GM21360 (cell line): Measurements from ENCODE around the gene NRIP3.
"Not testable (repeated sequence)": the region's sequence is repeated elsewhere in the genome, so short reads cannot be mapped to it uniquely, and the experiment has no call there.

Source experiments
- ATAC-seq: cut with Tn5 transposase; IDR thresholded peaks from one replicate; pipeline ENCODE4 v1.9.1; 2021; ENCODE audit warnings: mild to moderate bottlenecking, moderate library complexity; ENCODE audit not compliant: unreplicated experiment

NRIP3 gene

GRCh38 chr11:9016916-9017642 is 13.3 kb upstream of the NRIP3 start:
- no peak for ATAC-seq

GRCh38 chr11:9015677-9016076 is 11.9 kb upstream of the NRIP3 start:
- peak; percentile 70 for ATAC-seq

GRCh38 chr11:9014826-9015225 is 11.0 kb upstream of the NRIP3 start:
- no peak for ATAC-seq

- ATAC-seq = no peak
Measured at GRCh38 chr11:9013373-9013772, 9.6 kb upstream of the NRIP3 start.

GRCh38 chr11:9009538-9009937 is 5.7 kb upstream of the NRIP3 start:
- ATAC-seq = not testable (repeated sequence)

- no peak for ATAC-seq
Measured at GRCh38 chr11:9008661-9009060, 4.9 kb upstream of the NRIP3 start.

GRCh38 chr11:9008011-9008550 is 4.3 kb upstream of the NRIP3 start:
- no peak for ATAC-seq

GRCh38 chr11:9005087-9005486 is 1.3 kb upstream of the NRIP3 start:
- no peak for ATAC-seq

- ATAC-seq = peak; percentile 13
Measured at GRCh38 chr11:9004183-9004926, 554 bp upstream of the NRIP3 start.

- no peak for ATAC-seq
Measured at GRCh38 chr11:9002920-9003572, 755 bp downstream of the NRIP3 start.

- no peak for ATAC-seq
Measured at GRCh38 chr11:9001736-9002135, 2.1 kb downstream of the NRIP3 start.

GRCh38 chr11:8998017-8998416 is 5.8 kb downstream of the NRIP3 start:
- ATAC-seq = no peak

- ATAC-seq = no peak
Measured at GRCh38 chr11:8997451-8997850, 6.3 kb downstream of the NRIP3 start.

- ATAC-seq = no peak
Measured at GRCh38 chr11:8989453-8989852, 14.3 kb downstream of the NRIP3 start.

GRCh38 chr11:8988329-8989234 is 15.2 kb downstream of the NRIP3 start:
- no peak for ATAC-seq

- no peak for ATAC-seq
Measured at GRCh38 chr11:8987446-8987845, 16.4 kb downstream of the NRIP3 start.

- ATAC-seq = not testable (repeated sequence)
Measured at GRCh38 chr11:8986772-8987171, 17.0 kb downstream of the NRIP3 start.

GRCh38 chr11:8985462-8985861 is 18.3 kb downstream of the NRIP3 start:
- ATAC-seq = no peak

- no peak for ATAC-seq
Measured at GRCh38 chr11:8983552-8983951, 20.2 kb downstream of the NRIP3 start.

- no peak for ATAC-seq
Measured at GRCh38 chr11:8980485-8980884, 23.3 kb downstream of the NRIP3 start.

GRCh38 chr11:8979365-8979764 is 24.4 kb downstream of the NRIP3 start:
- ATAC-seq = not testable (repeated sequence)
